T-cell (primary cell): ENCODE measurements around the gene PRODH2. TPM values are rescaled to one million over a fixed set of nuclear protein-coding genes. Genes with fewer than 3 reads are reported as not detected.
"Not testable (repeated sequence)": the region's sequence is repeated elsewhere in the genome, so short reads cannot be mapped to it uniquely, and the experiment has no call there.

Experiments
- ATAC-seq, 4 experiments: fragments of 200-7000 bp in 3 of 4; fragments of 150-1000 bp in 1 of 4; cut with Tn5 transposase; replicated peaks in 1 of 4; 1 replicate in 3 of 4; 2 replicates in 1 of 4; pipeline ENCODE4 v1.10.0; 2021; ENCODE audit warnings: moderate library complexity in 3 of 4, mild to moderate bottlenecking in 2 of 4, moderate number of reproducible peaks in 1 of 4
- CTCF ChIA-PET, 2 donors: fragments of 300-600 bp; sonication (Branson Sonifier 250); formaldehyde crosslinking; loops; one replicate each; lab custom pipeline; 2022; ENCODE audit warnings: antibody characterized with exemption in 2 of 2; lab: Charles Lee
- POLR2A ChIA-PET, 2 donors: fragments of 300-600 bp; sonication (Branson Sonifier 250); formaldehyde crosslinking; loops; one replicate each; lab custom pipeline; 2022; ENCODE audit warnings: antibody characterized with exemption in 2 of 2; lab: Charles Lee
- DNase-seq, 35 experiments: peaks; one replicate each; pipeline versions ENCODE4 v3.0.0 to v3.0.0-alpha.2; 2013 to 2023
- H3K27ac ChIP-seq: one replicate; pipeline ENCODE4 v1.5.1; 2013; ENCODE audit warnings: low read length
- H3K27me3 ChIP-seq, 2 experiments: replicated peaks in 1 of 2; 1 replicate in 1 of 2; 2 replicates in 1 of 2; pipeline versions ENCODE4 v1.6.1 to v1.7.0; 2013; ENCODE audit warnings: low read length in 1 of 2, mixed read lengths in 1 of 2; ENCODE audit not compliant: control insufficient read depth in 2 of 2, insufficient read depth in 2 of 2; ENCODE audit errors: extremely low read depth in 1 of 2
- H3K36me3 ChIP-seq, 2 donors: 1 replicate in 1 of 2; 2 replicates in 1 of 2; pipeline versions ENCODE4 v1.6.1 to v1.7.0; 2013; ENCODE audit warnings: low read length in 1 of 2; ENCODE audit not compliant: control insufficient read depth in 2 of 2, insufficient read depth in 1 of 2; ENCODE audit errors: extremely low read depth in 1 of 2
- H3K4me1 ChIP-seq, 2 experiments: 1 replicate in 1 of 2; 2 replicates in 1 of 2; pipeline versions ENCODE4 v1.6.1 to v1.7.0; 2013; ENCODE audit warnings: low read length in 2 of 2, mixed read lengths in 1 of 2; ENCODE audit not compliant: insufficient read depth in 2 of 2, control insufficient read depth in 1 of 2; ENCODE audit errors: extremely low read depth in 1 of 2
- H3K4me3 ChIP-seq, 2 donors: 1 replicate in 1 of 2; 2 replicates in 1 of 2; pipeline versions ENCODE4 v1.5.1 to v1.7.0; 2013; ENCODE audit warnings: mild to moderate bottlenecking in 2 of 2, low read length in 1 of 2, moderate library complexity in 1 of 2; ENCODE audit not compliant: control insufficient read depth in 1 of 2; ENCODE audit errors: extremely low read depth in 1 of 2
- H3K9me3 ChIP-seq: 2 replicates; pipeline ENCODE4 v1.7.0; 2013
- H3K27ac Mint-ChIP-seq, 2 donors: one replicate each; pipeline ENCODE4 v1.8.0; 2020 to 2021; ENCODE audit warnings: mild to moderate bottlenecking in 2 of 2, mixed read lengths in 2 of 2
- H3K27me3 Mint-ChIP-seq, 2 donors: one replicate each; pipeline ENCODE4 v1.8.0; 2021 to 2022; ENCODE audit warnings: mixed read lengths in 2 of 2
- H3K36me3 Mint-ChIP-seq: one replicate; pipeline ENCODE4 v1.8.0; 2021; ENCODE audit warnings: mixed read lengths
- H3K4me1 Mint-ChIP-seq, 3 donors: one replicate each; pipeline ENCODE4 v1.8.0; 2020 to 2022; ENCODE audit warnings: mixed read lengths in 3 of 3, mild to moderate bottlenecking in 1 of 3
- H3K4me3 Mint-ChIP-seq, 3 donors: one replicate each; pipeline ENCODE4 v1.8.0; 2020 to 2022; ENCODE audit warnings: mild to moderate bottlenecking in 3 of 3, mixed read lengths in 3 of 3, moderate library complexity in 3 of 3
- H3K9me3 Mint-ChIP-seq, 3 donors: one replicate each; pipeline ENCODE4 v1.8.0; 2020 to 2022; ENCODE audit warnings: mixed read lengths in 3 of 3
- WGBS: methylation state at CpG from one replicate; pipeline ENCODE4 v1.1.5; 2013; ENCODE audit warnings: missing lambda C conversion rate; ENCODE audit not compliant: insufficient coverage; 5-methylcytosine and 5-hydroxymethylcytosine counted together
- total RNA-seq, 35 experiments: library from RNA in 6 of 35; stranded (reverse) in 6 of 35; fragments of 120-200 nt in 1 of 35; gene quantifications; one replicate each; pipeline versions ENCODE4 v1.2.1 to v1.2.4 and lab custom pipeline; 2013 to 2026

The PRODH2 gene
- total RNA-seq, 5 donors from 2014 or later (not counting 1 experiment from before 2014, with no cell fraction given): not detected

- Mint-ChIP-seq H3K4me1 (peaks cover 10 to 13% (median 12%) of the 10 kb centered on the region in 3 donors), H3K4me3 (no peak overlapping the region), H3K36me3 (no peaks in the 10 kb centered on the region), H3K9me3 (no peaks in the 10 kb centered on the region), H3K27me3 (peaks cover 10 to 25% of the 10 kb centered on the region in 2 donors), H3K27ac (no peak overlapping the region)
- no peak overlapping the region for H3K4me3 ChIP-seq
- POLR2A ChIA-PET: no interaction called here
- H3K36me3 ChIP-seq: no peaks in the 10 kb centered on the region
- peaks cover 0 to 25% of the 10 kb centered on the region in 2 experiments for H3K27me3 ChIP-seq
- no peak for ATAC-seq
- no peak overlapping the region for H3K27ac ChIP-seq
- CTCF ChIA-PET: no interaction called here
- H3K9me3 ChIP-seq: no peaks in the 10 kb centered on the region
- no peak for DNase-seq
- H3K4me1 ChIP-seq: peaks cover 0 to 14% of the 10 kb centered on the region in 2 experiments
- 67% methylated on average over 1 of the region's 3 CpGs for WGBS
Measured at GRCh38 chr19:35801828-35802227, 10.8 kb downstream of the PRODH2 start.

DNA sequence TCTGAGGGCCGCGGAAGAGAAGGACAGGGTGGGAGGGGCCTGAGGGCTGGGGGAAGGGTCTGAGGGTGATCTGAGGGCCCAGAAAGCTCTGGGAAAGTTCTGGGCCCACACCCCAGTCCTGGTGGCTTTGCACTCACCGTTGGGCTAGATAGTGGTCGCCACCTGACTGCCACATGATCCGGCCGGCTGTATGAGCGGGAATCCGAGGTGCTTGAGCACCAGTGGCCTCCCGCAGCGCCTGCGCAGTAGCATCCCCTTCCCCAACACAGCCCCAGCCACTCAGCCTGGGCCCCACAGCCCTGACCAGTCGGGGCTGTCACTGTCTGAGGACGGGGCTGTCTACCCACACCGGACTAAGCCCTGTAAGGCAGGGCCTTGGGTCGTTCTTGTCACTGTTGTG lies 15.0 kb downstream of the PRODH2 start:
- H3K4me1 Mint-ChIP-seq: peaks cover 3 to 6% (median 4%) of the 10 kb centered on the region in 3 donors
- Histone ChIP-seq H3K27me3 (peaks cover 5 to 48% of the 10 kb centered on the region in 2 experiments), H3K9me3 (no peaks in the 10 kb centered on the region), H3K4me3 (no peak overlapping the region), H3K4me1 (peaks cover 0 to 4% of the 10 kb centered on the region in 2 experiments), H3K27ac (no peak overlapping the region), H3K36me3 (no peaks in the 10 kb centered on the region)
- no peak overlapping the region for H3K4me3 Mint-ChIP-seq
- ChIA-PET POLR2A (no interaction called here), CTCF (interaction anchor here in 1 of 2 donors (0.6 kb wide), 1 partner anchor 258 kb away, joined by 3 read pairs; no protein-coding TSS in a partner anchor)
- H3K36me3 Mint-ChIP-seq: no peaks in the 10 kb centered on the region
- WGBS: 22% methylated on average over 15 of the region's 15 CpGs
- no peaks in the 10 kb centered on the region for H3K9me3 Mint-ChIP-seq
- ATAC-seq: no peak
- peaks cover 22 to 41% of the 10 kb centered on the region in 2 donors for H3K27me3 Mint-ChIP-seq
- DNase-seq: no peak
- H3K27ac Mint-ChIP-seq: no peak overlapping the region

DNA sequence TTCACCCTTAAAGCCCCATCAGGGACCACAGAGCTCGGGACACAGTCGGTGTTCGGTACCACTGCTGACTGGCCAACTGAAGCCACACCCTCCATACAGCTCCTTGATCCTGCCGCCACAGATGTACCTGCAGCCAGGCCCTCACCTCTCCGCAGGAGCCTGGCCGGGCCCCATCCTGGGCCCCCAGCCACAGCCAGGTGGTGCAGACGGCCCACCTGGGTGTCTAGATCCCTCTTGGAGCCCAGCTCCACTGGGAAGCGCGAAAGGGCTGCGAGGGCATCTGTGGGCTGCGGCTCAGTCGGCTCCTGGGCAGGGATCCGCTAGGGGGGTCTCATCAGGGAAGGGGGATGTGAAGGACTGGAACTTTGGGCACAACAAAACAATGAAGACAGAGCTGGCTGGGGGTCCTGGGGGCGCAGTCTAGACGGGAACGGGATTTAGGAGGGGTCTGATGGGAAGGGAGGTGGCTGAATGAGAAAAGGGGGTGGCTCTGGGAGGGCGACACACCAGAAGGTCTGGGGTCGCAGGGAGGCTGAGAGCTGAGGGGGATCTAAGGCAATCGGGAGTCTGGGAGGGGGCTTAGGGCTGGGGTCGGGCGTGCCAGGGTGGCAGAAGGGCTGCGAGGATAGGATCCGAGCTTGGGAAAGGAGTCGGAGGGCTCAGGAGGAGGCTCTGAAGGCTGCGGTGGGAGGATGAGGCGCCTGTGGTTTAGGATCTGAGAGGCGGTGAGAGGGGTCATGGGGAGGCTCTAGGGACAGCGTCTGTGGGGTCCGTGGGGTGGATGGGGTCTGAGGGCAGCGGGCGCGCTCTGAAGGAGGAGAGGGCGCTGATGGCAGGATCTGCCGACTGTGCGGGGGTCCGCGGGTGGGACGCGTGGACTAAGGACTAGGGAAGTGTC lies 15.8 kb downstream of the PRODH2 start:
- no peak for ATAC-seq

DNA sequence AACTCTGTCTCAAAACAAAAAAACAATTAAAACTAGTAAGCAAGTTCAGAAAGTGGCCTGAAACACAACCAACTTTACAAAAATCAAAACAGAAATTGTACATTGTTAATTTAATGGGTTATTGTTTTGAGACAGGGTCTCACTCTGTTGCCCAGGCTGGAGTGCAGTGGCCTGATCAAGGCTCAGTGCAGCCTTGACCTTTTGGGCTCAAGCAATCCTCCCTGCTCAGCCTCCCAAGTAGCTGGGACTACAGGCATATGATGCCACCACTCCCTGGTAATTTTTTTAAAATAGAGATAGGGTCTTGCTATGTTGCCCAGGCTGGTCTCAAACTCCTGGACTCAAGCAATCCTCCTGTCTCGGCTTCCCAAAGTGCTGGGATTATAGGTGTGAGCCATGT lies 17.1 kb downstream of the PRODH2 start:
- H3K4me3 ChIP-seq, H3K4me3 Mint-ChIP-seq, H3K36me3 Mint-ChIP-seq, POLR2A ChIA-PET, ATAC-seq, H3K9me3 ChIP-seq, DNase-seq, H3K27ac ChIP-seq, H3K4me1 ChIP-seq, CTCF ChIA-PET, H3K36me3 ChIP-seq, H3K4me1 Mint-ChIP-seq, H3K27ac Mint-ChIP-seq, H3K9me3 Mint-ChIP-seq: not testable (repeated sequence)
- WGBS: no CpG with 5 or more reads among the region's 1 CpG
- peaks cover 24 to 41% of the 10 kb centered on the region in 2 donors for H3K27me3 Mint-ChIP-seq
- H3K27me3 ChIP-seq: peaks cover 5 to 62% of the 10 kb centered on the region in 2 experiments

More for the DNA sequence above, 15.8 kb downstream of the PRODH2 start:
- peaks cover 0 to 4% of the 10 kb centered on the region in 2 experiments for H3K4me1 ChIP-seq
- Mint-ChIP-seq H3K4me3 (no peak overlapping the region), H3K27ac (peak overlapping the region in 1 of 2 donors; percentile 17), H3K4me1 (peaks cover 3 to 6% (median 4%) of the 10 kb centered on the region in 3 donors), H3K9me3 (no peaks in the 10 kb centered on the region), H3K36me3 (no peaks in the 10 kb centered on the region), H3K27me3 (peaks cover 24 to 41% of the 10 kb centered on the region in 2 donors)
- CTCF ChIA-PET: no interaction called here
- WGBS: 21% methylated on average over 34 of the region's 39 CpGs
- DNase-seq: no peak
- no peak overlapping the region for H3K4me3 ChIP-seq
- peaks cover 5 to 55% of the 10 kb centered on the region in 2 experiments for H3K27me3 ChIP-seq
- no peaks in the 10 kb centered on the region for H3K9me3 ChIP-seq
- POLR2A ChIA-PET: interaction anchor here in 1 of 2 donors (0.6 kb wide), 1 partner anchor 638 kb away, joined by 3 read pairs; no protein-coding TSS in a partner anchor
- H3K27ac ChIP-seq: no peak overlapping the region
- no peaks in the 10 kb centered on the region for H3K36me3 ChIP-seq

- no peaks in the 10 kb centered on the region for H3K9me3 Mint-ChIP-seq
- Histone ChIP-seq H3K27ac (no peak overlapping the region), H3K9me3 (no peaks in the 10 kb centered on the region), H3K4me1 (peaks cover 0 to 4% of the 10 kb centered on the region in 2 experiments), H3K36me3 (no peaks in the 10 kb centered on the region), H3K27me3 (peaks cover 5 to 58% of the 10 kb centered on the region in 2 experiments), H3K4me3 (no peak overlapping the region)
- H3K27ac Mint-ChIP-seq: no peak overlapping the region
- ChIA-PET POLR2A (no interaction called here), CTCF (interaction anchor here in 1 of 2 donors (0.5 kb wide), 1 partner anchor 24 kb away, joined by 3 read pairs; no protein-coding TSS in a partner anchor)
- H3K27me3 Mint-ChIP-seq: peaks cover 24 to 31% of the 10 kb centered on the region in 2 donors
- no peak for DNase-seq
- 72% methylated on average over 7 of the region's 7 CpGs for WGBS
- no peak overlapping the region for H3K4me3 Mint-ChIP-seq
- peaks cover 3 to 6% (median 4%) of the 10 kb centered on the region in 3 donors for H3K4me1 Mint-ChIP-seq
- no peak for ATAC-seq
- H3K36me3 Mint-ChIP-seq: no peaks in the 10 kb centered on the region
Measured at GRCh38 chr19:35793381-35794165, 19.1 kb downstream of the PRODH2 start.

GRCh38 chr19:35792888-35793287 lies 19.8 kb downstream of the PRODH2 start:
- Mint-ChIP-seq H3K36me3 (no peaks in the 10 kb centered on the region), H3K4me3 (no peak overlapping the region), H3K27ac (no peak overlapping the region), H3K9me3 (no peaks in the 10 kb centered on the region), H3K27me3 (peaks cover 20 to 25% of the 10 kb centered on the region in 2 donors), H3K4me1 (peaks cover 3 to 6% (median 4%) of the 10 kb centered on the region in 3 donors)
- H3K4me1 ChIP-seq: peaks cover 0 to 4% of the 10 kb centered on the region in 2 experiments
- H3K27me3 ChIP-seq: peaks cover 5 to 53% of the 10 kb centered on the region in 2 experiments
- no peak overlapping the region for H3K4me3 ChIP-seq
- 82% methylated on average over 8 of the region's 8 CpGs for WGBS
- H3K27ac ChIP-seq: no peak overlapping the region
- POLR2A ChIA-PET: no interaction called here
- no peaks in the 10 kb centered on the region for H3K36me3 ChIP-seq
- DNase-seq (no peak), ATAC-seq (no peak)
- CTCF ChIA-PET: no interaction called here
- no peaks in the 10 kb centered on the region for H3K9me3 ChIP-seq
